ENCODE measurements around the gene ABHD17B.
"Not testable (repeated sequence)": the region's sequence is repeated elsewhere in the genome, so short reads cannot be mapped to it uniquely, and the experiment has no call there.

Gene ABHD17B

GRCh38 chr9:71916834-71917534 is 6.0 kb upstream of the ABHD17B start:
- Histone ChIP-seq H3K36me3 (ENCODE audit: control insufficient read depth, insufficient read depth, low read length) (no peaks in the 10 kb centered on the region), H3K27ac (ENCODE audit: insufficient read depth, low read depth, low read length, poor library complexity, severe bottlenecking) (no peak overlapping the region), H3K4me1 (ENCODE audit: control insufficient read depth, insufficient read depth, low read length) (no peaks in the 10 kb centered on the region), H3K9me3 (ENCODE audit: control insufficient read depth, low read length) (no peaks in the 10 kb centered on the region), H3K4me3 (ENCODE audit: insufficient read depth, low read depth, low read length) (no peak overlapping the region), H3K27me3 (ENCODE audit: control insufficient read depth, insufficient read depth, low read length, poor library complexity, severe bottlenecking) (no peaks in the 10 kb centered on the region)

- Histone ChIP-seq H3K27ac (ENCODE audit: insufficient read depth, low read depth, low read length, poor library complexity, severe bottlenecking) (no peak overlapping the region), H3K4me3 (ENCODE audit: insufficient read depth, low read depth, low read length) (no peak overlapping the region), H3K4me1 (ENCODE audit: control insufficient read depth, insufficient read depth, low read length) (no peaks in the 10 kb centered on the region), H3K36me3 (ENCODE audit: control insufficient read depth, insufficient read depth, low read length) (no peaks in the 10 kb centered on the region), H3K9me3 (ENCODE audit: control insufficient read depth, low read length) (no peaks in the 10 kb centered on the region), H3K27me3 (ENCODE audit: control insufficient read depth, insufficient read depth, low read length, poor library complexity, severe bottlenecking) (no peaks in the 10 kb centered on the region)
These were observed 4.5 kb upstream of the ABHD17B start for GRCh38 chr9:71915495-71915894.

- Histone ChIP-seq H3K4me3 (ENCODE audit: insufficient read depth, low read depth, low read length) (peak overlapping the region; percentile 61), H3K4me1 (ENCODE audit: control insufficient read depth, insufficient read depth, low read length) (no peaks in the 10 kb centered on the region), H3K27ac (ENCODE audit: insufficient read depth, low read depth, low read length, poor library complexity, severe bottlenecking) (peak overlapping the region; percentile 85), H3K36me3 (ENCODE audit: control insufficient read depth, insufficient read depth, low read length) (no peaks in the 10 kb centered on the region), H3K9me3 (ENCODE audit: control insufficient read depth, low read length) (no peaks in the 10 kb centered on the region), H3K27me3 (ENCODE audit: control insufficient read depth, insufficient read depth, low read length, poor library complexity, severe bottlenecking) (no peaks in the 10 kb centered on the region)
- 2 to 3% methylated on average over 9 of the region's 9 CpGs for WGBS, 2 experiments
These were observed 929 bp upstream of the ABHD17B start for GRCh38 chr9:71911908-71912335.

- Histone ChIP-seq H3K4me1 (ENCODE audit: control insufficient read depth, insufficient read depth, low read length) (no peaks in the 10 kb centered on the region), H3K9me3 (ENCODE audit: control insufficient read depth, low read length) (no peaks in the 10 kb centered on the region), H3K27me3 (ENCODE audit: control insufficient read depth, insufficient read depth, low read length, poor library complexity, severe bottlenecking) (no peaks in the 10 kb centered on the region), H3K27ac (ENCODE audit: insufficient read depth, low read depth, low read length, poor library complexity, severe bottlenecking) (peak overlapping the region; percentile 94), H3K4me3 (ENCODE audit: insufficient read depth, low read depth, low read length) (peak overlapping the region; percentile 75), H3K36me3 (ENCODE audit: control insufficient read depth, insufficient read depth, low read length) (peaks cover 1% of the 10 kb centered on the region)
- WGBS, 2 experiments, result 0% methylated on average over 56 of the region's 56 CpGs
These were observed 338 bp downstream of the ABHD17B start for GRCh38 chr9:71910650-71911060.

GRCh38 chr9:71909887-71910649 is 925 bp downstream of the ABHD17B start:
- WGBS, 2 experiments, result 0% methylated on average over 47 of the region's 47 CpGs
- H3K9me3 ChIP-seq (ENCODE audit: control insufficient read depth, low read length), result no peaks in the 10 kb centered on the region
- H3K4me3 ChIP-seq (ENCODE audit: insufficient read depth, low read depth, low read length), result peak overlapping the region; percentile 75
- peak overlapping the region; percentile 94 for H3K27ac ChIP-seq (ENCODE audit: insufficient read depth, low read depth, low read length, poor library complexity, severe bottlenecking)
- H3K4me1 ChIP-seq (ENCODE audit: control insufficient read depth, insufficient read depth, low read length), result no peaks in the 10 kb centered on the region
- no peaks in the 10 kb centered on the region for H3K27me3 ChIP-seq (ENCODE audit: control insufficient read depth, insufficient read depth, low read length, poor library complexity, severe bottlenecking)
- peaks cover 5% of the 10 kb centered on the region for H3K36me3 ChIP-seq (ENCODE audit: control insufficient read depth, insufficient read depth, low read length)

- peak overlapping the region; percentile 75 for H3K4me3 ChIP-seq (ENCODE audit: insufficient read depth, low read depth, low read length)
- H3K36me3 ChIP-seq (ENCODE audit: control insufficient read depth, insufficient read depth, low read length), result peaks cover 5% of the 10 kb centered on the region
- H3K27me3 ChIP-seq (ENCODE audit: control insufficient read depth, insufficient read depth, low read length, poor library complexity, severe bottlenecking), result no peaks in the 10 kb centered on the region
- no peak overlapping the region for H3K27ac ChIP-seq (ENCODE audit: insufficient read depth, low read depth, low read length, poor library complexity, severe bottlenecking)
- no peaks in the 10 kb centered on the region for H3K9me3 ChIP-seq (ENCODE audit: control insufficient read depth, low read length)
- no peaks in the 10 kb centered on the region for H3K4me1 ChIP-seq (ENCODE audit: control insufficient read depth, insufficient read depth, low read length)
- WGBS, 2 experiments, result 8 to 13% methylated on average over 1 of the region's 1 CpG
These were observed 2.2 kb downstream of the ABHD17B start for GRCh38 chr9:71908825-71909224.

- no peaks in the 10 kb centered on the region for H3K27me3 ChIP-seq (ENCODE audit: control insufficient read depth, insufficient read depth, low read length, poor library complexity, severe bottlenecking)
- peaks cover 5% of the 10 kb centered on the region for H3K36me3 ChIP-seq (ENCODE audit: control insufficient read depth, insufficient read depth, low read length)
- no peak overlapping the region for H3K4me3 ChIP-seq (ENCODE audit: insufficient read depth, low read depth, low read length)
- H3K9me3 ChIP-seq (ENCODE audit: control insufficient read depth, low read length), result no peaks in the 10 kb centered on the region
- WGBS, 2 experiments, result 65 to 75% methylated on average over 2 of the region's 2 CpGs
- no peak overlapping the region for H3K27ac ChIP-seq (ENCODE audit: insufficient read depth, low read depth, low read length, poor library complexity, severe bottlenecking)
- H3K4me1 ChIP-seq (ENCODE audit: control insufficient read depth, insufficient read depth, low read length), result peaks cover 16% of the 10 kb centered on the region
These were observed 6.9 kb downstream of the ABHD17B start for GRCh38 chr9:71904076-71904475.

GRCh38 chr9:71901695-71902597 is 9.0 kb downstream of the ABHD17B start:
- Histone ChIP-seq H3K4me1 (ENCODE audit: control insufficient read depth, insufficient read depth, low read length) (peaks cover 16% of the 10 kb centered on the region), H3K9me3 (ENCODE audit: control insufficient read depth, low read length) (no peaks in the 10 kb centered on the region), H3K27me3 (ENCODE audit: control insufficient read depth, insufficient read depth, low read length, poor library complexity, severe bottlenecking) (no peaks in the 10 kb centered on the region), H3K36me3 (ENCODE audit: control insufficient read depth, insufficient read depth, low read length) (peaks cover 5% of the 10 kb centered on the region), H3K4me3 (ENCODE audit: insufficient read depth, low read depth, low read length) (no peak overlapping the region), H3K27ac (ENCODE audit: insufficient read depth, low read depth, low read length, poor library complexity, severe bottlenecking) (peak overlapping the region; percentile 2)
- WGBS, 2 experiments, result 48 to 49% methylated on average over 5 to 6 of the region's 6 CpGs

GRCh38 chr9:71898756-71899155 is 12.2 kb downstream of the ABHD17B start:
- H3K36me3 ChIP-seq (ENCODE audit: control insufficient read depth, insufficient read depth, low read length); H3K4me3 ChIP-seq (ENCODE audit: insufficient read depth, low read depth, low read length); H3K9me3 ChIP-seq (ENCODE audit: control insufficient read depth, low read length); H3K27me3 ChIP-seq (ENCODE audit: control insufficient read depth, insufficient read depth, low read length, poor library complexity, severe bottlenecking); H3K27ac ChIP-seq (ENCODE audit: insufficient read depth, low read depth, low read length, poor library complexity, severe bottlenecking): not testable (repeated sequence)
- 92 to 96% methylated on average over 6 of the region's 6 CpGs for WGBS, 2 experiments
- peaks cover 16% of the 10 kb centered on the region for H3K4me1 ChIP-seq (ENCODE audit: control insufficient read depth, insufficient read depth, low read length)

GRCh38 chr9:71897577-71897976 is 13.4 kb downstream of the ABHD17B start:
- Histone ChIP-seq H3K4me1 (ENCODE audit: control insufficient read depth, insufficient read depth, low read length) (peaks cover 7% of the 10 kb centered on the region), H3K4me3 (ENCODE audit: insufficient read depth, low read depth, low read length) (no peak overlapping the region), H3K27me3 (ENCODE audit: control insufficient read depth, insufficient read depth, low read length, poor library complexity, severe bottlenecking) (no peaks in the 10 kb centered on the region), H3K36me3 (ENCODE audit: control insufficient read depth, insufficient read depth, low read length) (no peaks in the 10 kb centered on the region), H3K27ac (ENCODE audit: insufficient read depth, low read depth, low read length, poor library complexity, severe bottlenecking) (no peak overlapping the region), H3K9me3 (ENCODE audit: control insufficient read depth, low read length) (no peaks in the 10 kb centered on the region)
- no CpG with 5 or more reads among the region's 1 CpG for WGBS, 2 experiments
